Breast epithelium (tissue), 3 donors: ENCODE results near the gene GYPA.
"Not testable (repeated sequence)": the region's sequence is repeated elsewhere in the genome, so short reads cannot be mapped to it uniquely, and the experiment has no call there.

Source experiments
- POLR2A ChIP-seq: fragments of 450-650 bp; IDR thresholded peaks from one replicate; pipeline ENCODE4 v1.6.1; 2016; ENCODE audit warnings: antibody characterized with exemption, mild to moderate bottlenecking, moderate library complexity
- POLR2AphosphoS5 ChIP-seq, 3 donors: sonication (generic); formaldehyde crosslinking; IDR thresholded peaks; one replicate each; pipeline ENCODE4 v1.6.1; 2017; ENCODE audit warnings: antibody characterized with exemption in 3 of 3
- TF ChIP-seq, protein P1 (sequence below), 3 donors: fragments of 450-650 bp; IDR thresholded peaks; one replicate each; pipeline ENCODE4 v1.5.1; 2016 to 2017; ENCODE audit warnings: antibody characterized with exemption in 3 of 3, mild to moderate bottlenecking in 3 of 3, moderate library complexity in 3 of 3

DNA sequence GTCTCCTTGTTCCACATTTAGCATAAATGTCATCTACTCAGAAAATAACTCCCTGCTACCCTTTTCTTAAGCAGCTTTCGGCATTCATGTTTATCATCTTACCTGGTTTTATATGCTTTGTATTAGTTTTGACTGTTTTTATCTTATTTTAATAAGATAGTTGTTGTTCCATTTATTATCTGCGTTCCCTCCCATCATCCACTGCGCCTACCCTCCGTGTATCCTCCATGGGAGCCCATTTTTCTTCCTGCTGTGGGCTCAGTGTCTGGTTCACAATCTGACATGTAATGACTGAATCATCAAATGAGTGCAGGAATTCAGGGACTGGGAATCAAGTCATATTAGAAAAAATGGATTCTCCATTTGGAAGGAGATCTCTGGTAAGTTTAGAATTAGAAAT is 2.3 kb downstream of the GYPA start:
- TF ChIP-seq, protein P1, sequence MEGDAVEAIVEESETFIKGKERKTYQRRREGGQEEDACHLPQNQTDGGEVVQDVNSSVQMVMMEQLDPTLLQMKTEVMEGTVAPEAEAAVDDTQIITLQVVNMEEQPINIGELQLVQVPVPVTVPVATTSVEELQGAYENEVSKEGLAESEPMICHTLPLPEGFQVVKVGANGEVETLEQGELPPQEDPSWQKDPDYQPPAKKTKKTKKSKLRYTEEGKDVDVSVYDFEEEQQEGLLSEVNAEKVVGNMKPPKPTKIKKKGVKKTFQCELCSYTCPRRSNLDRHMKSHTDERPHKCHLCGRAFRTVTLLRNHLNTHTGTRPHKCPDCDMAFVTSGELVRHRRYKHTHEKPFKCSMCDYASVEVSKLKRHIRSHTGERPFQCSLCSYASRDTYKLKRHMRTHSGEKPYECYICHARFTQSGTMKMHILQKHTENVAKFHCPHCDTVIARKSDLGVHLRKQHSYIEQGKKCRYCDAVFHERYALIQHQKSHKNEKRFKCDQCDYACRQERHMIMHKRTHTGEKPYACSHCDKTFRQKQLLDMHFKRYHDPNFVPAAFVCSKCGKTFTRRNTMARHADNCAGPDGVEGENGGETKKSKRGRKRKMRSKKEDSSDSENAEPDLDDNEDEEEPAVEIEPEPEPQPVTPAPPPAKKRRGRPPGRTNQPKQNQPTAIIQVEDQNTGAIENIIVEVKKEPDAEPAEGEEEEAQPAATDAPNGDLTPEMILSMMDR (IDR thresholded peaks at IDR 0.05), result not testable (repeated sequence)
- TF ChIP-seq POLR2AphosphoS5 (IDR thresholded peaks at IDR 0.05); POLR2A: not testable (repeated sequence)
